Measurements from ENCODE around the gene SGK1.

GRCh38 chr6:134174672-134175531 lies 143.0 kb downstream of the SGK1 start:
- TF ChIP-seq GATA2 (IDR thresholded peaks at IDR 0.05; ENCODE audit: low read depth, low read length) (peak; percentile 85), GATA3 (IDR thresholded peaks at IDR 0.05; ENCODE audit: low read depth, low read length) (no peak)

Measured in SH-SY5Y (cell line).